Heart left ventricle (tissue), 16 donors: ENCODE data around the gene ZFAND3. TPM values are rescaled to one million over a fixed set of nuclear protein-coding genes. Genes with fewer than 3 reads are reported as not detected.
A peak's percentile ranks its signal among the peaks of the same experiment; 100 is the strongest.

Source experiments
- ATAC-seq, 4 donors: fragments of 200-7000 bp; cut with Tn5 transposase; one replicate each; pipeline ENCODE4 v1.9.1; 2020 to 2022; ENCODE audit warnings: moderate library complexity in 4 of 4, mild to moderate bottlenecking in 3 of 4, moderate number of reproducible peaks in 1 of 4
- DNase-seq, 5 donors: peaks; one replicate each; pipeline ENCODE4 v3.0.0-alpha.2; 2020
- H3K27ac ChIP-seq, 12 donors: fragments of 200-600 bp; sonication (generic) in 4 of 12; one replicate each; pipeline versions ENCODE4 v1.5.0 to v1.8.0; 2016 to 2022; ENCODE audit warnings: mild to moderate bottlenecking in 2 of 12
- H3K27me3 ChIP-seq, 9 donors: fragments of 200-600 bp; sonication (generic) in 2 of 9; one replicate each; pipeline versions ENCODE4 v1.5.1 to v1.8.0; 2016 to 2022; ENCODE audit warnings: mild to moderate bottlenecking in 3 of 9
- H3K36me3 ChIP-seq, 9 donors: fragments of 200-600 bp; sonication (generic) in 2 of 9; one replicate each; pipeline versions ENCODE4 v1.5.0 to v1.8.0; 2018 to 2022; ENCODE audit warnings: mild to moderate bottlenecking in 2 of 9
- H3K4me1 ChIP-seq, 12 donors: fragments of 200-600 bp; sonication (generic) in 4 of 12; one replicate each; pipeline versions ENCODE4 v1.5.0 to v1.8.0; 2016 to 2022; ENCODE audit warnings: mild to moderate bottlenecking in 3 of 12
- H3K4me3 ChIP-seq, 12 donors: fragments of 200-600 bp; sonication (generic) in 4 of 12; one replicate each; pipeline versions ENCODE4 v1.5.0 to v1.8.0; 2017 to 2022; ENCODE audit warnings: mild to moderate bottlenecking in 9 of 12, moderate library complexity in 4 of 12
- H3K9me3 ChIP-seq, 12 donors: fragments of 200-600 bp; sonication (generic) in 4 of 12; one replicate each; pipeline versions ENCODE4 v1.5.0 to v1.8.0; 2016 to 2022; ENCODE audit warnings: mild to moderate bottlenecking in 1 of 12
- CTCF ChIP-seq, 12 donors: fragments of 200-600 bp; sonication (generic) in 4 of 12; IDR thresholded peaks; one replicate each; pipeline versions ENCODE4 v1.5.0 to v1.8.0; 2018 to 2022; ENCODE audit warnings: antibody characterized with exemption in 12 of 12, mild to moderate bottlenecking in 5 of 12
- POLR2A ChIP-seq, 2 donors: fragments of 450-650 bp; IDR thresholded peaks; one replicate each; pipeline ENCODE4 v1.6.1; 2017; ENCODE audit warnings: antibody characterized with exemption in 2 of 2, mild to moderate bottlenecking in 2 of 2, moderate library complexity in 2 of 2
- WGBS, 4 donors: extraction: QIAGEN DNeasy Blood & Tissue Kit in 2 of 4; methylation state at CpG; one replicate each; pipeline versions ENCODE4 v1.1.5 to v1.1.7; 2013 to 2018; 5-methylcytosine and 5-hydroxymethylcytosine counted together
- intact Hi-C, 10 donors: fragments of 100-400 bp; cut with DNase I; formaldehyde crosslinking; loops; one replicate each; pipeline versions ENCODE4 v1.11.1 to v1.14.2; 2022
- polyA plus RNA-seq, 2 donors: library from polyadenylated mRNA; stranded (reverse); fragments of 200-250 nt; gene quantifications; one replicate each; pipeline ENCODE4 v1.2.3, GENCODE V29; 2013
- total RNA-seq, 9 donors: library from RNA; depleted of rRNA in 2 of 9; stranded (reverse); fragments of >200 nt in 2 of 9; fragmentation: NEBNext Ultra II Directional in 3 of 9; extraction: Animal tissue kit (Norgen Biotek cat#: 25700) in 3 of 9; gene quantifications; one replicate each; pipeline versions ENCODE4 v1.1.0 to v1.2.4, GENCODE V29; 2016 to 2023
- donor health status: ischemic (EF 13 %, LVEDD 7.1; RV severe dilation, severe dysfunction).
- donor health status: healthy with polysubstance abuse.
- donor health status: DM: no; HTN: yes; CAD: no.
- donor health status: DM: no; HTN: no; CAD: no.
- donor health status: ischemic (EF 25% LVEDD 6.9; RV normal size, moderate dysfunction).
- donor health status: ischemic (EF 25% LVEDD 5.7; RV mildly dilated, moderate dysfunction).
- donor health status: healthy.
- donor health status: DM: yes; HTN: yes; CAD: no.
- donor health status: ischemic (EF 35%, LVEDD 5.7; RV mildly dilated, moderate dysfunction).
- donor health status: nonischemic (EF 11% LVEDD 7.7; RV severe dilation, severe dysfunction).
- donor health status: DM: yes; HTN: yes; CAD: no.
- donor health status: PGD.
- donor health status: ischemic (EF 29% LVEDD 5.4; RV normal size, mild dysfunction).
- donor health status: nonischemic (EF 23%, LVEDD 6.1; RV moderate dilation, normal function).

The ZFAND3 gene
- total and polyA plus RNA-seq, 11 donors, result 29.1 to 114 (median 88.2) TPM

- intact Hi-C loops, result no loop called here
- WGBS, 4 donors, result 68 to 78% (median 73%) methylated on average over 4 of the region's 4 CpGs
- no peak for ATAC-seq
- peaks cover 0 to 22% (median 9%) of the 10 kb centered on the region in 12 donors for H3K4me1 ChIP-seq
- DNase-seq, result no peak
- H3K27me3 ChIP-seq, result no peaks in the 10 kb centered on the region
- H3K4me3 ChIP-seq, result no peak overlapping the region
- TF ChIP-seq CTCF (IDR thresholded peaks at IDR 0.05) (no peak), POLR2A (IDR thresholded peaks at IDR 0.05) (no peak)
- no peak overlapping the region for H3K27ac ChIP-seq
- peaks cover 0 to 17% (median 0%) of the 10 kb centered on the region in 9 donors for H3K36me3 ChIP-seq
- H3K9me3 ChIP-seq, result peaks cover 0 to 15% (median 0%) of the 10 kb centered on the region in 12 donors
These were observed 307.8 kb downstream of the ZFAND3 start for GRCh38 chr6:38127284-38127683.

DNA sequence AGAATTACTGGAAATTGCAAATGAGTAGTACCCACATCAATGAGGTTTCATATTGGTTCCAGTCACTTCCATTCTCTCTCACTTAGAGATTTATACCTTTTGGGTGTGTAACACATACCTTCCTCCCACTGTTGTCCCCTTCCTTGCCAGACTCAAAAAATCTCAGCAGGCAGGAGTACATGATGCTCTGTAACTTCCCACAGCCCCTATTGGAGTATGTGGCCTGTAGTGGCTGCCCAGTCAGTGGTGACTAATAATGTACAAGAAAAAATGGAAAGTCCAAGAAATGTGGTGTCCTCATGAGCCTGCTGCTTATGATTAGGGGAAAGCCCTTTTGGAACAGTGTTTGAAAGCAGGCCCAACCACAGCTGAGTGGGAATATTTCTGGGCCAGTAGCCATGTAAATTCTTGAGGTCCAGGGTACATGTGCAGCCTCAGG is 312.0 kb downstream of the ZFAND3 start:
- Histone ChIP-seq H3K4me3 (no peak overlapping the region), H3K9me3 (peaks cover 0 to 8% (median 0%) of the 10 kb centered on the region in 12 donors), H3K27me3 (no peaks in the 10 kb centered on the region), H3K27ac (peak overlapping the region in 1 of 12 donors; percentile 37), H3K4me1 (peaks cover 0 to 46% (median 15%) of the 10 kb centered on the region in 12 donors), H3K36me3 (peaks cover 0 to 11% (median 0%) of the 10 kb centered on the region in 9 donors)
- ATAC-seq (peak; percentile 34 to 81 (median 72)), DNase-seq (no peak)
- intact Hi-C loops, result no loop called here
- TF ChIP-seq CTCF (IDR thresholded peaks at IDR 0.05) (no peak), POLR2A (IDR thresholded peaks at IDR 0.05) (no peak)

GRCh38 chr6:38133932-38134703 is 314.6 kb downstream of the ZFAND3 start:
- H3K4me3 ChIP-seq, result no peak overlapping the region
- no peaks in the 10 kb centered on the region for H3K27me3 ChIP-seq
- intact Hi-C loops, result no loop called here
- peaks cover 0 to 38% (median 15%) of the 10 kb centered on the region in 12 donors for H3K4me1 ChIP-seq
- no peak for TF ChIP-seq POLR2A (IDR thresholded peaks at IDR 0.05)
- H3K9me3 ChIP-seq, result peaks cover 0 to 7% (median 0%) of the 10 kb centered on the region in 12 donors
- H3K36me3 ChIP-seq, result peaks cover 0 to 8% (median 0%) of the 10 kb centered on the region in 9 donors
- WGBS, 4 donors, result 82 to 85% (median 83%) methylated on average over 7 of the region's 7 CpGs
- DNase-seq (no peak), ATAC-seq (no peak)
- peak overlapping the region in 3 of 12 donors; percentile 35 to 54 (median 46) for H3K27ac ChIP-seq

DNA sequence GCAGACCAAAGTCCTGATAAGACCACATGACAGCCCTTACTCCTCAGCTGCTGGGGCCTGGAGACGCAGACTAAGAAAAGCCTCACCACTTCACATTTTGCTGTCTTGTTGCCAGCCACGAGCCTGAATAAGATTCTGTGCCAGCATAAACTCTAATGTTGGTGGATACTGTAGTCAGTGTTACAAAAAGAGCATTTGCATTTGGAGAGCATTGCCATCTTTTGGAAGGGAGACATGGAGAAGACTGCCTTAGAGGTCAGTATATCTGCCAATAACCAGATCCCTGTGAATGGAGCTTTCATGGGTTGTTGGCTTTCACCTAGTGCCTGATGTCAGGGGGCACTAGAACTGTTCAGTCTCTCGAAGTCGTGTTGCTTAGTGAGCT is 315.2 kb downstream of the ZFAND3 start:
- H3K4me1 ChIP-seq, result peaks cover 0 to 38% (median 15%) of the 10 kb centered on the region in 12 donors
- DNase-seq (peak in 2 of 5 donors; percentile 41 to 54), ATAC-seq (peak; percentile 62 to 82 (median 72))
- TF ChIP-seq POLR2A (IDR thresholded peaks at IDR 0.05) (no peak), CTCF (IDR thresholded peaks at IDR 0.05) (no peak)
- H3K4me3 ChIP-seq, result no peak overlapping the region
- H3K27ac ChIP-seq, result peak overlapping the region in 3 of 12 donors; percentile 35 to 54 (median 46)
- whole genome bisulfite sequencing, 4 donors, result 42 to 72% (median 52%) methylated on average over 4 of the region's 4 CpGs
- peaks cover 0 to 5% (median 0%) of the 10 kb centered on the region in 12 donors for H3K9me3 ChIP-seq
- peaks cover 0 to 8% (median 0%) of the 10 kb centered on the region in 9 donors for H3K36me3 ChIP-seq
- no peaks in the 10 kb centered on the region for H3K27me3 ChIP-seq
- intact Hi-C loops, result no loop called here
